HG03280 (cell line): ENCODE data around the gene DVL3.
A peak's percentile ranks its signal among the peaks of the same experiment; 100 is the strongest.

Source experiments
- ATAC-seq: cut with Tn5 transposase; IDR thresholded peaks from one replicate; pipeline ENCODE4 v1.9.1; 2021; ENCODE audit warnings: mild to moderate bottlenecking, moderate library complexity; ENCODE audit not compliant: unreplicated experiment

The DVL3 gene

DNA sequence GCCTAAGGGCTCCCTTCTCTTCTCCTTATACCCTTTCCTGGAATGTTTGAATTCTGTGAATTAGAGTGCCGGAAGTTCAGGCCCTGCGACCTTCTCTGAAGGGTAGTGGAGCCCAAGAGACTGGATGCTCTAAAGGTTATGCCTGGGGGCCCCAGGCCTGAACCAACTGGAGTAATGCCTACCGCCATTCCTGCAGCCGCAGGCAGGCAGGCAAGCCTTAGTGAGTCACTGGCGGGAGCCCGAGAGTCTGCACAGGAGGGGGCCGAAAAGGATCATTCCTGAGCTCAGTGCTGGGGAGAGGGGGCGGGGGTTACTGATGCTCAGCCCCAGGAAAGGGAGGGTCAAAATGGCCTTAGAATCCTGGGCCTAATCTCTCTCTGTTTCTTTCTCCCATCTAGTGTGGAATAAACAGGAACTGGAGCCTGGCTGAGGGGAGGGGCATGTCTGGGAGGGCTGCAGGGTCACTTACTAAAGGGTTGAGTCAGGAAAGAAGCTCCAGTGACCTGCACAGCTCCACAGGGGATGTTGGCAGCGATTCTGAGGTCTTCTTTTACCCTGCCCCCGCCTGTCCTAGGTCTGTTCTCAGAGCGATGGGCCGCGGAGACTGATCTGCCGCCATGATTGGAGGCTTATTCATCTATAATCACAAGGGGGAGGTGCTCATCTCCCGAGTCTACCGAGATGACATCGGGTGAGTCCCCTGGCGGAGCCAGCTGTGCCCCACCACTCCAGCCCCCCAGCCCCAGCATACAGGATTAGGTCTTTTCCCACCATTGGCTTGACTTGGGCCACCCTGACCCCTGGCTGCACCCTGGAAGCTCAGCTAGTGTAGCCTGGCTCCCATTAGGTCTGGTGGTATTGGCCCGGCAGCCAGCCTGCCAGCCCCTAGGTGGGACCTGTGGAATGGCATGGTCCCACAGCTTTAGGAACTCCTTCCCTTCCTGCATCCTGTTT, 21.5 kb downstream of the DVL3 start:
- ATAC-seq, result no peak

DNA sequence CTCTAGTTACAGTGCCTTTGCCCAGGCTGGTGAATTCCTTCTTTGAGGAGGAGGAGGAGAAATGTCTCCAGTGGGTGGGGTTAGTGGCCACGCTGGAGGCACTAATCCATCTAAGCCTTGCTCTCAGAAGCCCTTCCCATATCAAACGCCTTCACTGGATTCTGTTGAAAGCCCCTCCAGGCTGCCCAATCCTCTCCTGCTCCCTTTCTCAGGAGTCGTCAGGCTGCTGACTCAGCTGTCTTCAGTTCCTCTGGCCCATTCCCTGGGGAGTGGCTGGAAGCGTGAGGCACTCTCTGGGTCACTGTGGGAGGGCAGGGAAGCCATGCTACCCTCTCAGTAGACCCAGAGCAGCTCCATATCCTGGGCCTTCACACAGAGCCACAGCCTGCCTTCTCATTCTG, 22.2 kb downstream of the DVL3 start:
- ATAC-seq, result no peak

- ATAC-seq, result no peak
Observed at GRCh38 chr3:184177767-184178306, 22.7 kb downstream of the DVL3 start.

DNA sequence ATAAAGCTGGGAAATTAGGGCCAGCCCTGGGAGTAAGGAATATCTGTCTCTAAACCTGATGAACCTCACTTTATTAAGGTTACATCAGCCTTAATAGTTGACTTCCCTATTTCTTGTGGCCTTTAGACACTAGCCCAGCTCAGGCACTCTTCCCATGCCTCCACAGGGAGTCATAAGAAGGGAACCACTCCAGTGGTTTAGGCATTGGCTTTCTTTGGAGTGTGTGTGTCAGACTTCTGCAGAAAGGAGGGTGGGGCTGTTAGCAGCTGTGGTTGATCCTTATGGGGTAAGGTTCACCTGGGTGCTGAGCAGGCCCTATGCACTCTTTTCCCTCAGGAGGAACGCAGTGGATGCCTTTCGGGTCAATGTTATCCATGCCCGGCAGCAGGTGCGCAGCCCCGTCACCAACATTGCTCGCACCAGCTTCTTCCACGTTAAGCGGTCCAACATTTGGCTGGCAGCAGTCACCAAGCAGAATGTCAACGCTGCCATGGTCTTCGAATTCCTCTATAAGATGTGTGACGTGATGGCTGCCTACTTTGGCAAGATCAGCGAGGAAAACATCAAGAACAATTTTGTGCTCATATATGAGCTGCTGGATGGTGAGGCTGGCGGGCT, 23.5 kb downstream of the DVL3 start:
- ATAC-seq, result no peak

- ATAC-seq, result no peak
Observed at GRCh38 chr3:184180165-184180564, 25.0 kb downstream of the DVL3 start.

DNA sequence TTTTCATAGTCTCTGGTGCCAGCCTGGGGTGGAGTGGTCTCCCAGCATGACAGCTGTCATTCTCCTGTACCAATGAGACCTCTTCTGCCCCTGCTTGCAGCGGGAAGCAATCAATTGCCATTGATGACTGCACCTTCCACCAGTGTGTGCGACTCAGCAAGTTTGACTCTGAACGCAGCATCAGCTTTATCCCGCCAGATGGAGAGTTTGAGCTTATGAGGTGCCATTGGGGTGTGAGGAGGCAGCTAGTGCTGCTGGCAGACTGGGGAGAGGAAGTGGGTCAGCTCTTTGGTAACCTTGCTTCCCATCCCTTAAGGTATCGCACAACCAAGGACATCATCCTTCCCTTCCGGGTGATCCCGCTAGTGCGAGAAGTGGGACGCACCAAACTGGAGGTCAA, 26.4 kb downstream of the DVL3 start:
- no peak for ATAC-seq

DNA sequence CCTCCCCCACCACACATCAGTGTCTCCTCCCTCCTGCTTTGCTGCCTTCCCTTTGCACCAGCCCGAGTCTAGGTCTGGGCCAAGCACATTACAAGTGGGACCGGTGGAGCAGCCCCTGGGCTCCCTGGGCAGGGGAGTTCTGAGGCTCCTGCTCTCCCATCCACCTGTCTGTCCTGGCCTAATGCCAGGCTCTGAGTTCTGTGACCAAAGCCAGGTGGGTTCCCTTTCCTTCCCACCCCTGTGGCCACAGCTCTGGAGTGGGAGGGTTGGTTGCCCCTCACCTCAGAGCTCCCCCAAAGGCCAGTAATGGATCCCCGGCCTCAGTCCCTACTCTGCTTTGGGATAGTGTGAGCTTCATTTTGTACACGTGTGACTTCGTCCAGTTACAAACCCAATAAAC, 28.5 kb downstream of the DVL3 start:
- no peak for ATAC-seq

DNA sequence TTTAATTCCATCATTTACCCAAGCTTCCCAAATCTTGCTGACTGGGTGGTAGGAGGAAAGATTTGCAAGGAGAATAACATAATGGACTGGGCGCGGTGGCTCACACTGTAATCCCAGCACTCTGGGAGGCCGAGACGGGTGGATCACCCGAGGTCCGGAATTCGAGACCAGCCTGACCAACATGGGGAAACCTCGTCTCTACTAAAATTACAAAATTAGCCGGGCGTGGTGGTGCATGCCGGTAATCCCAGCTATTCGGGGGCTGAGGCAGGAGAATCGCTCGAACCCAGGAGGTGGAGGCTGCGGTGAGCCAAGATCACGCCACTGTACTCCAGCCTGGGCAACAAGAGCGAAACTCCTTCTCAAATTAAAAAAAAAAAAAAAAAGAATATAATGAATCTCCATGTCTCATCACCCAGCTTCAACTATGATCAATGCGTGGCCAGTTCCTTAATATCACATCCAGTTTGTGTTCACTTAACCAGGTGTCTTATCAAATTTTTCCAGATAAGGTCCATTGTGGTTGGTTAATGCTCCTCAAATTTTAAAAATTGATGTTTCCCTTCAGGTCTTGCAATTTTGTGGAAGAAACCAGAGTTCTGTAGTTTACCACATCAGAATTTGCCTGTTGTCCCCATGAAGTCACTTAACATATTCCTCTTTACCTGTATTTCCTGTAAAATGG, 29.5 kb downstream of the DVL3 start:
- ATAC-seq, result no peak

GRCh38 chr3:184185461-184186183, 30.4 kb downstream of the DVL3 start:
- ATAC-seq, result peak; percentile 91

- peak; percentile 17 for ATAC-seq
Observed at GRCh38 chr3:184186184-184186901, 31.2 kb downstream of the DVL3 start, which contains the start of gene ABCF3. ABCF3 (plus strand) TSS chr3:184186199; CDS start chr3:184186208, 9 bp downstream.

- no peak for ATAC-seq
Observed at GRCh38 chr3:184186902-184187207, 31.7 kb downstream of the DVL3 start.

GRCh38 chr3:184188080-184188479, 32.9 kb downstream of the DVL3 start:
- ATAC-seq, result no peak

GRCh38 chr3:184189421-184189820, 34.2 kb downstream of the DVL3 start:
- ATAC-seq, result no peak

GRCh38 chr3:184192889-184193288, 37.7 kb downstream of the DVL3 start:
- no peak for ATAC-seq

GRCh38 chr3:184193991-184194539, 38.9 kb downstream of the DVL3 start:
- ATAC-seq, result no peak

DNA sequence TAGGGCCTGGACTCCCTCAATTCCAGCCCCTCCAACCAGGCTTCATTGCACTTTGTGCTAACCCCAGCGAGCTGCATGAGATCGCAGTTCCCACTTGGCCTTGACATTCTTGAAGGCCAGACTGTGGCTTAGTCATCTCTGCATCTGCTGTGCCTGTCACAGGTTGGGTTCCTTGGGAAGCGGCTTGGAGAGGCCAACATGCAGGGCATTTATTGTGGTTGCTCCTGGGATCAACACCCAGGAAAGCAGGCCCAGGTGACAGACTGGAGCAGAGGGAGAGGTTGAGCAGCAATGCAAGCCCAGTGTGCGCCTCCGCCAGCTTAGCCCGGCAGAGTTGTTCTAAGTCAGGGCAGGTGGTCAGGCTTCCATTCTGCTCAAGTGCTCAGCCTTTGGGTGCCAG, 41.4 kb downstream of the DVL3 start:
- no peak for ATAC-seq

- no peak for ATAC-seq
Observed at GRCh38 chr3:184198509-184198908, 43.3 kb downstream of the DVL3 start.

DNA sequence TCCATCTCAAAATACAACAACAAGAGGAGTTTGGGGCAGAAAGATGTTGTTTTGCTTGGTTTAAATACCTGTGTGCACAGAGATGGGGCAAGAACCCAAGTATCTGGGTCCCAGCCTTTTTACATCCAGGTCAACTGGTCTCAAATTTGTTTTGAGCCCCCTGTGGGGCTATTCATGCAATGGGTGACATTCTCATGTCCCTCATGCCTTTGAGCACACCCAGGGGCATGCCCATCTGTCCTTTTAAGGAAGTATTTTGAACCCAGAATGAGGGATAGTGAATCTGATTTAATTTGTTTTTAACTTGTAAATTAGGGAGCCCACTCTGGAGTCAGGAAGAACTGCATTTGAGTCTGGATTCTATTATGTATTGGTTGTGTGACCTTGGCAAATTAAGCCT, 45.6 kb downstream of the DVL3 start:
- no peak for ATAC-seq

DNA sequence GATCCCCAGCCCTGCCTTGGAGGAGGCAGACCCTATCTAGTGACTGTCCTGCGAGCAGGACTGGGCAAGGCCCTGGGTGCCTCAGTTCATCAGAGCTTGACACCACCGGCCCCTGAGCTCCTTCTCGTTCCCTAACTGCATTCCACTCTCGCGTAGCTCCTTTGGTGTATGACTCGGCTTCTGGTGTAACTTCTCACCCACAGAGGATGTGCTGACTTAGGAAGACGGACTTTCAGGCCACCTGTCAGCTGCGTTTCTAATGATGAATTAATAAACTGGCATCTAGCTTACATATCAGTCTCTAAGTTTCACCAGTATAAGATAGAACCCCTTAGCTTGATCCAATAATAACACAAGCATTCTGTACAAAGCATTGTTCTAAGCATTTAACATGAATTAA, 48.3 kb downstream of the DVL3 start:
- no peak for ATAC-seq
